SK-N-SH treated with all-trans-retinoic acid at 6 μM for 48 hours (cell line): ENCODE data around the gene IRF1.
A peak's percentile ranks its signal among the peaks of the same experiment; 100 is the strongest.

Experiments used
- ATAC-seq: fragments of 200-7000 bp; cut with Tn5 transposase; 3 replicates; pipeline ENCODE4 v1.9.1; 2020; ENCODE audit warnings: mild to moderate bottlenecking, moderate library complexity
- ARNTL ChIP-seq: fragments of 450-650 bp; formaldehyde crosslinking; IDR thresholded peaks from 2 replicates; pipeline ENCODE4 v1.5.0; 2020; ENCODE audit warnings: low read depth, mild to moderate bottlenecking, moderate library complexity, borderline replicate concordance
- BACH2 ChIP-seq: fragments of 250-450 bp; sonication (Bioruptor Pico); IDR thresholded peaks from 2 replicates; pipeline ENCODE4 v1.9.0; 2021; ENCODE audit warnings: mild to moderate bottlenecking, borderline replicate concordance
- CSDC2 ChIP-seq: fragments of 250-450 bp; sonication (Bioruptor Pico); IDR thresholded peaks from 2 replicates; pipeline ENCODE4 v1.5.0; 2020; ENCODE audit warnings: mild to moderate bottlenecking, moderate library complexity
- ESRRG ChIP-seq: fragments of 250-450 bp; sonication (Bioruptor Pico); IDR thresholded peaks from 2 replicates; pipeline ENCODE4 v1.6.1; 2021; ENCODE audit warnings: mild to moderate bottlenecking
- GLIS3 ChIP-seq: fragments of 250-450 bp; sonication (Bioruptor Pico); IDR thresholded peaks from 2 replicates; pipeline ENCODE4 v1.5.0; 2020; ENCODE audit warnings: mild to moderate bottlenecking, moderate library complexity
- ISL1 ChIP-seq: fragments of 250-450 bp; sonication (Bioruptor Pico); IDR thresholded peaks from 2 replicates; pipeline ENCODE4 v2.1.2; 2022; ENCODE audit warnings: mild to moderate bottlenecking, moderate library complexity
- PPARA ChIP-seq: fragments of 250-450 bp; sonication (Bioruptor Pico); IDR thresholded peaks from 2 replicates; pipeline ENCODE4 v1.5.0; 2020; ENCODE audit warnings: mild to moderate bottlenecking, borderline replicate concordance
- SNAI2 ChIP-seq: fragments of 250-450 bp; sonication (Bioruptor Pico); IDR thresholded peaks from 2 replicates; pipeline ENCODE4 v1.5.0; 2020; ENCODE audit warnings: mild to moderate bottlenecking, moderate library complexity
- TCF4 ChIP-seq: fragments of 250-450 bp; sonication (Bioruptor Pico); IDR thresholded peaks from 2 replicates; pipeline ENCODE4 v1.8.0; 2021; ENCODE audit warnings: mild to moderate bottlenecking, moderate library complexity, borderline replicate concordance
- TOX ChIP-seq: fragments of 250-450 bp; sonication (Bioruptor Pico); IDR thresholded peaks from 2 replicates; pipeline ENCODE4 v1.8.0; 2021; ENCODE audit warnings: mild to moderate bottlenecking, moderate library complexity, borderline replicate concordance
- ZC3H10 ChIP-seq: fragments of 250-450 bp; sonication (Bioruptor Pico); IDR thresholded peaks from 2 replicates; pipeline ENCODE4 v1.5.1; 2021; ENCODE audit warnings: mild to moderate bottlenecking, moderate library complexity
- ZFP3 ChIP-seq: fragments of 250-450 bp; sonication (Bioruptor Pico); IDR thresholded peaks from 2 replicates; pipeline ENCODE4 v1.5.0; 2020; ENCODE audit warnings: mild to moderate bottlenecking, moderate library complexity
- ZFP30 ChIP-seq: fragments of 450-650 bp; formaldehyde crosslinking; IDR thresholded peaks from 2 replicates; pipeline ENCODE4 v1.5.0; 2022; ENCODE audit warnings: mild to moderate bottlenecking, moderate library complexity
- ZNF565 ChIP-seq: fragments of 450-650 bp; formaldehyde crosslinking; conservative IDR thresholded peaks from 2 replicates; pipeline ENCODE4 v1.5.0; 2020; ENCODE audit warnings: low read depth, mild to moderate bottlenecking, moderate library complexity
- ZNF70 ChIP-seq: fragments of 450-650 bp; formaldehyde crosslinking; IDR thresholded peaks from 2 replicates; pipeline ENCODE4 v1.5.0; 2020; ENCODE audit warnings: mild to moderate bottlenecking, moderate library complexity
- ZNF8 ChIP-seq: fragments of 450-650 bp; formaldehyde crosslinking; IDR thresholded peaks from 2 replicates; pipeline ENCODE4 v1.5.0; 2020; ENCODE audit warnings: mild to moderate bottlenecking, moderate library complexity
- TF ChIP-seq, protein P1 (sequence below): fragments of 250-450 bp; sonication (Bioruptor Pico); IDR thresholded peaks from 2 replicates; pipeline ENCODE4 v1.5.0; 2020; ENCODE audit warnings: mild to moderate bottlenecking, moderate library complexity
- TF ChIP-seq, protein P2 (sequence below): fragments of 250-450 bp; sonication (Bioruptor Pico); IDR thresholded peaks from 2 replicates; pipeline ENCODE4 v1.8.0; 2020; ENCODE audit warnings: mild to moderate bottlenecking, moderate library complexity, borderline replicate concordance
- TF ChIP-seq, protein P3 (sequence below): fragments of 250-450 bp; sonication (Bioruptor Pico); IDR thresholded peaks from 2 replicates; pipeline ENCODE4 v1.5.1; 2020; ENCODE audit warnings: low read depth, mild to moderate bottlenecking, moderate library complexity
- TF ChIP-seq, protein P4 (sequence below): fragments of 250-450 bp; sonication (Bioruptor Pico); IDR thresholded peaks from 2 replicates; pipeline ENCODE4 v1.5.1; 2021; ENCODE audit warnings: mild to moderate bottlenecking, moderate library complexity
- TF ChIP-seq, protein P5 (sequence below): fragments of 250-450 bp; sonication (Bioruptor Pico); IDR thresholded peaks from 2 replicates; pipeline ENCODE4 v1.8.0; 2021; ENCODE audit warnings: low read depth, mild to moderate bottlenecking, moderate library complexity, borderline replicate concordance

Gene IRF1, protein sequence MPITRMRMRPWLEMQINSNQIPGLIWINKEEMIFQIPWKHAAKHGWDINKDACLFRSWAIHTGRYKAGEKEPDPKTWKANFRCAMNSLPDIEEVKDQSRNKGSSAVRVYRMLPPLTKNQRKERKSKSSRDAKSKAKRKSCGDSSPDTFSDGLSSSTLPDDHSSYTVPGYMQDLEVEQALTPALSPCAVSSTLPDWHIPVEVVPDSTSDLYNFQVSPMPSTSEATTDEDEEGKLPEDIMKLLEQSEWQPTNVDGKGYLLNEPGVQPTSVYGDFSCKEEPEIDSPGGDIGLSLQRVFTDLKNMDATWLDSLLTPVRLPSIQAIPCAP

DNA sequence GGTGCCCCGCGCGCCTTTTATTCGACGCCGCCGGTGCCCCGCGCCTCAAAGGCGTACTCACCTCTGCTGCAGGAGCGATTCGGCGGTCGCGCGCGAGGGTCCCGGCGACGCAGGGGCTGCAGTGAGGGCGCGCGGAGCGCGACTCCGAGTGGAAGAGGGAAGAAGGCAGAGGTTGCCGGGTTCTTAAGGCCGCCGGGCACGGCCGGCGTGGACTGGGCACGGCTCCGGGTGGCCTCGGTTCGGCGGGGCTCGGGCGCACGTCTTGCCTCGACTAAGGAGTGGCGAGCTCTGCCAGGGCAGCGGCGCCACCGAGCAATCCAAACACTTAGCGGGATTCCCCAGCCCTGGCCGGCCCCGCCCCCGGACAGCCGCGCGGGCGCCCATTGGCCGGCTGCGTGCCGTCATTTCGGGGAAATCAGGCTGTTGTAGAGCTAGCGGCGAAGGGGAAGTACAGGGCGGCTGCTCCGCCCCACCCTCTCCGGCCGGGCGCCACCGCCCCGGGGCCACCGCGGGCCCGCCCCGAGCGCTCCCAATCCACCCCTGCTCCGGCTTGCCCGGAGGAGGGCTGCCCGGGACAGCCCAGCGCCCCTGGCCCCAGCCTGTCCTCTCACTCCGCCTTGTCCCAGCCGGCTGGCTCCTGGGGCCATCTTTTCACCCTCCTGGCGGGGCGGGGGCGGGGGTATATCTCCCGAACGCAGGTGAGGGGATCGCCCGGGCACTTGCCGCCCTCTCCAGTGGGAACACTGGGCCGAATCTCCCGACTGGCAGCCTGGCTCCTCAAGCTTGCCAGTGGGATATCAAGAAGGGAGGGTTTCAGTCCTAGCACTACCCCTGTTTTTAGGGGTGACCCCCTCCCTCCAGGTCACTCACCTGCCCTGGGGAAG, at the start of gene IRF1:
Gene IRF1 (minus strand): TSS at position 290 of the 884 bp plus-strand sequence. CDS start 1,295 bp downstream, outside the sequence.
- ATAC-seq = peak; percentile 94
- TF ChIP-seq TCF4 (CRISPR knock-in tag) (no peak), ARNTL (CRISPR knock-in tag) (no peak), ESRRG (peak; percentile 76; the same call in 1 of the 2 replicates), TOX (CRISPR knock-in tag) (no peak), CSDC2 (CRISPR knock-in tag) (no peak), BACH2 (CRISPR knock-in tag) (no peak), SNAI2 (CRISPR knock-in tag) (no peak), ZNF8 (CRISPR knock-in tag) (no peak), PPARA (CRISPR knock-in tag) (no peak), ZNF70 (CRISPR knock-in tag) (no peak), ISL1 (CRISPR knock-in tag) (no peak), GLIS3 (CRISPR knock-in tag) (no peak), ZFP3 (CRISPR knock-in tag) (0 out of 2 replicates have a peak, but pooled peaks have one; percentile 40), ZC3H10 (CRISPR knock-in tag) (0 out of 2 replicates have a peak, but pooled peaks have one; percentile 12), ZFP30 (CRISPR knock-in tag) (no peak), ZNF565 (CRISPR knock-in tag) (no peak)
- TF ChIP-seq, protein P1, sequence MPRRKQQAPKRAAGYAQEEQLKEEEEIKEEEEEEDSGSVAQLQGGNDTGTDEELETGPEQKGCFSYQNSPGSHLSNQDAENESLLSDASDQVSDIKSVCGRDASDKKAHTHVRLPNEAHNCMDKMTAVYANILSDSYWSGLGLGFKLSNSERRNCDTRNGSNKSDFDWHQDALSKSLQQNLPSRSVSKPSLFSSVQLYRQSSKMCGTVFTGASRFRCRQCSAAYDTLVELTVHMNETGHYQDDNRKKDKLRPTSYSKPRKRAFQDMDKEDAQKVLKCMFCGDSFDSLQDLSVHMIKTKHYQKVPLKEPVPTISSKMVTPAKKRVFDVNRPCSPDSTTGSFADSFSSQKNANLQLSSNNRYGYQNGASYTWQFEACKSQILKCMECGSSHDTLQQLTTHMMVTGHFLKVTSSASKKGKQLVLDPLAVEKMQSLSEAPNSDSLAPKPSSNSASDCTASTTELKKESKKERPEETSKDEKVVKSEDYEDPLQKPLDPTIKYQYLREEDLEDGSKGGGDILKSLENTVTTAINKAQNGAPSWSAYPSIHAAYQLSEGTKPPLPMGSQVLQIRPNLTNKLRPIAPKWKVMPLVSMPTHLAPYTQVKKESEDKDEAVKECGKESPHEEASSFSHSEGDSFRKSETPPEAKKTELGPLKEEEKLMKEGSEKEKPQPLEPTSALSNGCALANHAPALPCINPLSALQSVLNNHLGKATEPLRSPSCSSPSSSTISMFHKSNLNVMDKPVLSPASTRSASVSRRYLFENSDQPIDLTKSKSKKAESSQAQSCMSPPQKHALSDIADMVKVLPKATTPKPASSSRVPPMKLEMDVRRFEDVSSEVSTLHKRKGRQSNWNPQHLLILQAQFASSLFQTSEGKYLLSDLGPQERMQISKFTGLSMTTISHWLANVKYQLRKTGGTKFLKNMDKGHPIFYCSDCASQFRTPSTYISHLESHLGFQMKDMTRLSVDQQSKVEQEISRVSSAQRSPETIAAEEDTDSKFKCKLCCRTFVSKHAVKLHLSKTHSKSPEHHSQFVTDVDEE = peak; percentile 10; the same call in 1 of the 2 replicates
- TF ChIP-seq, protein P2, sequence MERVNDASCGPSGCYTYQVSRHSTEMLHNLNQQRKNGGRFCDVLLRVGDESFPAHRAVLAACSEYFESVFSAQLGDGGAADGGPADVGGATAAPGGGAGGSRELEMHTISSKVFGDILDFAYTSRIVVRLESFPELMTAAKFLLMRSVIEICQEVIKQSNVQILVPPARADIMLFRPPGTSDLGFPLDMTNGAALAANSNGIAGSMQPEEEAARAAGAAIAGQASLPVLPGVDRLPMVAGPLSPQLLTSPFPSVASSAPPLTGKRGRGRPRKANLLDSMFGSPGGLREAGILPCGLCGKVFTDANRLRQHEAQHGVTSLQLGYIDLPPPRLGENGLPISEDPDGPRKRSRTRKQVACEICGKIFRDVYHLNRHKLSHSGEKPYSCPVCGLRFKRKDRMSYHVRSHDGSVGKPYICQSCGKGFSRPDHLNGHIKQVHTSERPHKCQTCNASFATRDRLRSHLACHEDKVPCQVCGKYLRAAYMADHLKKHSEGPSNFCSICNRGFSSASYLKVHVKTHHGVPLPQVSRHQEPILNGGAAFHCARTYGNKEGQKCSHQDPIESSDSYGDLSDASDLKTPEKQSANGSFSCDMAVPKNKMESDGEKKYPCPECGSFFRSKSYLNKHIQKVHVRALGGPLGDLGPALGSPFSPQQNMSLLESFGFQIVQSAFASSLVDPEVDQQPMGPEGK (CRISPR knock-in tag) = 0 out of 2 replicates have a peak, but pooled peaks have one; percentile 25
- TF ChIP-seq, protein P3, sequence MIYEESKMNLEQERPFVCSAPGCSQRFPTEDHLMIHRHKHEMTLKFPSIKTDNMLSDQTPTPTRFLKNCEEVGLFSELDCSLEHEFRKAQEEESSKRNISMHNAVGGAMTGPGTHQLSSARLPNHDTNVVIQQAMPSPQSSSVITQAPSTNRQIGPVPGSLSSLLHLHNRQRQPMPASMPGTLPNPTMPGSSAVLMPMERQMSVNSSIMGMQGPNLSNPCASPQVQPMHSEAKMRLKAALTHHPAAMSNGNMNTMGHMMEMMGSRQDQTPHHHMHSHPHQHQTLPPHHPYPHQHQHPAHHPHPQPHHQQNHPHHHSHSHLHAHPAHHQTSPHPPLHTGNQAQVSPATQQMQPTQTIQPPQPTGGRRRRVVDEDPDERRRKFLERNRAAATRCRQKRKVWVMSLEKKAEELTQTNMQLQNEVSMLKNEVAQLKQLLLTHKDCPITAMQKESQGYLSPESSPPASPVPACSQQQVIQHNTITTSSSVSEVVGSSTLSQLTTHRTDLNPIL (CRISPR knock-in tag) = no peak

DNA sequence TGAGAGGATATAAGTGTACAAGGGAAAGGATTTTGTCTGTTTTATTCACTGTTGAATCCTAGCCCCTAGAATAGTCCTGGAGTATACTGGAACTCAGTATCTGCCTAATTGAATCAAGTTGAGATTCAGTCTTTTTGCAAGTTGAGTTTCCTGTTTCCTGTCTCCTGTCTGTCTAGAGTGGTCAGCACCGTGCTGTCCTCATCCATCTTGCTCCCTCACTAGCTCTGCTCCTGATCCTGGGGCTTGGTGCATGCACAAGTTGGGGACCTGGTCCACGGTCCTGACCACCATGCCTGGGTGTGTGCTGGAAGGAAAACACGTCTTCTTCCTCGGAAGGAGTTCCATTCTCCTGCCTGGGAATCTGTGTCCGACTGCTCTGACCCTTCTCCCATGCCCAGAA, 49.6 kb upstream of the IRF1 start:
- peak; percentile 35; the same call in 1 of the 3 replicates for ATAC-seq
- TF ChIP-seq ESRRG (no peak), TCF4 (CRISPR knock-in tag) (no peak), ZFP30 (CRISPR knock-in tag) (no peak), ZNF565 (CRISPR knock-in tag) (no peak), PPARA (CRISPR knock-in tag) (no peak), ARNTL (CRISPR knock-in tag) (no peak), CSDC2 (CRISPR knock-in tag) (no peak), ZC3H10 (CRISPR knock-in tag) (no peak), TOX (CRISPR knock-in tag) (no peak), SNAI2 (CRISPR knock-in tag) (no peak)
- TF ChIP-seq, protein P4, sequence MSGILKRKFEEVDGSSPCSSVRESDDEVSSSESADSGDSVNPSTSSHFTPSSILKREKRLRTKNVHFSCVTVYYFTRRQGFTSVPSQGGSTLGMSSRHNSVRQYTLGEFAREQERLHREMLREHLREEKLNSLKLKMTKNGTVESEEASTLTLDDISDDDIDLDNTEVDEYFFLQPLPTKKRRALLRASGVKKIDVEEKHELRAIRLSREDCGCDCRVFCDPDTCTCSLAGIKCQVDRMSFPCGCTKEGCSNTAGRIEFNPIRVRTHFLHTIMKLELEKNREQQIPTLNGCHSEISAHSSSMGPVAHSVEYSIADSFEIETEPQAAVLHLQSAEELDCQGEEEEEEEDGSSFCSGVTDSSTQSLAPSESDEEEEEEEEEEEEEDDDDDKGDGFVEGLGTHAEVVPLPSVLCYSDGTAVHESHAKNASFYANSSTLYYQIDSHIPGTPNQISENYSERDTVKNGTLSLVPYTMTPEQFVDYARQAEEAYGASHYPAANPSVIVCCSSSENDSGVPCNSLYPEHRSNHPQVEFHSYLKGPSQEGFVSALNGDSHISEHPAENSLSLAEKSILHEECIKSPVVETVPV (CRISPR knock-in tag) = no peak
- TF ChIP-seq, protein P5, sequence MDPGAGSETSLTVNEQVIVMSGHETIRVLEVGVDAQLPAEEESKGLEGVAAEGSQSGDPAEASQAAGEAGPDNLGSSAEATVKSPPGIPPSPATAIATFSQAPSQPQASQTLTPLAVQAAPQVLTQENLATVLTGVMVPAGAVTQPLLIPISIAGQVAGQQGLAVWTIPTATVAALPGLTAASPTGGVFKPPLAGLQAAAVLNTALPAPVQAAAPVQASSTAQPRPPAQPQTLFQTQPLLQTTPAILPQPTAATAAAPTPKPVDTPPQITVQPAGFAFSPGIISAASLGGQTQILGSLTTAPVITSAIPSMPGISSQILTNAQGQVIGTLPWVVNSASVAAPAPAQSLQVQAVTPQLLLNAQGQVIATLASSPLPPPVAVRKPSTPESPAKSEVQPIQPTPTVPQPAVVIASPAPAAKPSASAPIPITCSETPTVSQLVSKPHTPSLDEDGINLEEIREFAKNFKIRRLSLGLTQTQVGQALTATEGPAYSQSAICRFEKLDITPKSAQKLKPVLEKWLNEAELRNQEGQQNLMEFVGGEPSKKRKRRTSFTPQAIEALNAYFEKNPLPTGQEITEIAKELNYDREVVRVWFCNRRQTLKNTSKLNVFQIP (CRISPR knock-in tag) = no peak
- TF ChIP-seq, protein P3 (CRISPR knock-in tag) = no peak
- TF ChIP-seq, protein P1 = no peak
